GM21576 (cell line): ENCODE measurements around the gene TES.

ENCODE experiments used
- ATAC-seq: cut with Tn5 transposase; IDR thresholded peaks from one replicate; pipeline ENCODE4 v1.9.1; 2021; ENCODE audit warnings: mild to moderate bottlenecking, moderate library complexity; ENCODE audit not compliant: unreplicated experiment

TES gene

GRCh38 chr7:116219288-116219687, 8.9 kb downstream of the TES start:
- no peak for ATAC-seq

DNA sequence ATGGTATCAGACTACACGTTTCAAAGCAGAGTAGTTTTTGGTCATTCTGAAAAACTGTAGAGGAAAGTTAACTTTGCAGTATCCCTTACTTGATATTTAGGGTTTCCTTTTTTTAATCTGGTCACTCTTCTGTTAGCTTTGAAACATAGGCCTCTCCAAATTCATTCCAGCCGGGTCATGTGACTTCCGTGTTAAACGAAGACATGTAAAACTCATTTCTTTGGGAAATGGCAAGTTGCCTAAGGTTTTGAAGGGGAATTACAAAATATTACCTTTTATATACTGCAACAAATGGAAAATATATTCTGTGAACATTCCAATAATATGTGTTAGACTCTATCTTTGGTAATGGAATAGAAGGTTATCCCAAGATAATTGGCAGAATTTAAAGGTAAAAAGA, 9.5 kb downstream of the TES start:
- no peak for ATAC-seq

DNA sequence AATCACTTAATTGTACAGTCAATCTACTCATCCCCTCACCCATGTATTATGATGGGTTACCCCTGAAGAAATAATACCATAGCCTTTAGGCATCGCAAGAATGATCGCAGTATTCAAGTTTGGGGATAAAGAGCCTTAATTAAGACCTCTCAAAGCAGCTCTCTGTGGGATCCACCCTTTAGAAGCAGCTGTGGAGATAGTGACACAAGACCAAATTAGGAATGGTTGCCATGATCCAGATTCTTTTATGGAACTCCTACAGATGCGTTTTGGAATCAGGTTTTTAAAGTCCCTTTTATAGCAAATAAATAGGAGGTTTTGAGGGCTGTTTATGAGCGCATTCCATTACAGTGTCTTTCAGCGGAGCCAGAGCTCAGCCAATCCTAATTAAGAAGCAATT, 12.2 kb downstream of the TES start:
- no peak for ATAC-seq

- peak; percentile 20 for ATAC-seq
Observed at GRCh38 chr7:116223588-116223987, 13.2 kb downstream of the TES start.

GRCh38 chr7:116224492-116225098, 14.3 kb downstream of the TES start:
- ATAC-seq: peak; percentile 41

DNA sequence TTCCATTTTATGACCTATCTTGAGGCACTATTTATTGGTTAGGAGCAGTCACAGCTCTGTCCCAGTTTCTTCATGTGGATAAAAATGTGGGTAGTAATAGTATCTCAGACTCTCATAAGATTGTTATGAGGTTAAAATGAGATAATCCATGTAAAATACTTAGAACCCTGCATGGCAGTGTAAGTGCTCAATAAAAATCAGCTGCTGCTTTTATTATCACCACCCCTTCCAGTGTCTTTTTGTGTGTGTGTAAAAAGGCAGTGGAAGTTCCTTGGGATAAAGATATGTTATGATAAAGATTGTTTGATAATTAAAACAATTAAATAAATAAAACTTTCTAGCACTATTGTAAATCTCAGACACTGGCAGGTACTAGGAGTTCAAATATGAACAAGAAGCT, 15.5 kb downstream of the TES start:
- ATAC-seq: no peak

DNA sequence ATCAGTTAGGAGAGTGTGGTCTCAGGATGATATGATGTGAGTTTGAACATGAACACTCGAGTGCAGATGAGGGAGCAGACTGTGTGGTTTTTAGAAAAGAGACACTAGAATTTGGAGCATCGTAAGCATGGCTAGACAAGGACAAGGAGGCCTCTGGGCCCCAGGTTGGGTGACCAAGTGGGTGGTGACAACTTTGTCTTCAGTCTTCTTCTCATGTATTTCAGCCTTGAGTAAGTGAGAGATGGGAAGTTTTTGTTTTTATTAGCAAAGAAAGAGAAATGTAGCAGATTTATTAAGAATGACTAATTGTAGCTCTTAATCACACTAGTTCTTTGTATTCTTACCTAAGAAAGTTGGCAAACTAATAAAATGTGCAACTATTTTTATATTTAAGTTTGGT, 16.3 kb downstream of the TES start:
- no peak for ATAC-seq

DNA sequence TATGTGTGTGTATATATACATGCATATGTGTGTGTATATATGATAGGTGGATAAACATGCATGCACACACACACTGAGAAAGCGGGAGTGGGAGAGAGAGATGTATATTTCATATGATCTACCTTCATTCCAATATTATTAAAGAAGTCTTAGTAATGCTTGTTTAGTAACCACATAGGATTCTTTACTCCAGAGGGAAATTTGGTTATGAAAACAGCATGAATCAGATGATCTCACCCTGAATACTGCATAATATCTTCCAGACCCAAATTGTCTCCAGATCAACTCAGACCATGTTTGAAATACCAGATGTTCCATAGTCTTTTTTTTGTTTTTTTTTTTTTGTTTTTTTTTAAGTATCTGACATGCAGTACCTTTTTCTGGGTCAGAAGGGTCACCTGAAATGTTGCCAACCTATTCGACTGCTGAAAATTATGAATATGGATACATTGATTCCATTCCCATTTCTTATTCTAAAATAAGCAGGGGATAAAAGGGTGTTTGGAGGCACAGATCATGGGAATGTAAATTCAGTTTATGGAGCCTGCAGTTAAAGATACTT, 17.4 kb downstream of the TES start:
- ATAC-seq: no peak

DNA sequence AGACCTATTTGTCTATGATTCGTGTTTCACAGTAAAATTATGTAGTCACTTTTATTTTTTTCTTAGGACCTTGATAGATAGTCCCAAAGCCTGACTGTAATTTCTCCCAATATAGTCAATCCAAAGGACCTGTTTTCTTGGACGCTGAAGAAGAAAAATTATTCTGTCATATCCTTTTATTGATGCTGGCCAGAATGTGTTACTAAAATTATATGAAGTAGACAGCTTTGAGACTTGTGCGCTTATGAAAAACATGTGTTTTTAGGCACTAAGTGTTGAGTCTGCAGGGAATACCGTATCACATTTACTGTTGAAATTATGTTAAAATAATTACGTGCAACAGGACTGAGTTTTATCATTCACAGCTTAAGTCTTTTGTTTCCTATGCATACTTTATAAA, 17.9 kb downstream of the TES start:
- no peak for ATAC-seq

DNA sequence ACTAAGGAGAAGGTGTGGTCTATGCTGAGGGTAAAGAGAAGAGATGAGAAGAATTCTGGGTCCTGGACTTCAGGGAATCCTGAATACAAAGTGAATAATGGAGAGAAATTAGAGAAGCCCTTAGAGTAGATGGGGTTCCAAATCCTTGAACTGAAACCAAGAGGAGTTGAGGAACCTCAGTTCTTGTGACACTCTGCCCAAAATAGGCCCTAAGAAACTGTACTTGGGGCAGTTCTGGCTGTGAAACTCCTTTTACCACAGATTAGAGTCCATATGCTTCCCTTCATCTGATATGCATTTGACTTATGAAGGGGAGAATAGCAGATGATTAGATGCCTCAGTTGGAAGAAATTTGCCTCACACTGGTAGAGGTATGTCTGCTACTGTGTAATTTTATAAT, 19.0 kb downstream of the TES start:
- ATAC-seq: peak; percentile 52

- no peak for ATAC-seq
Observed at GRCh38 chr7:116230191-116231005, 20.1 kb downstream of the TES start.

GRCh38 chr7:116231543-116231942, 21.2 kb downstream of the TES start:
- no peak for ATAC-seq

DNA sequence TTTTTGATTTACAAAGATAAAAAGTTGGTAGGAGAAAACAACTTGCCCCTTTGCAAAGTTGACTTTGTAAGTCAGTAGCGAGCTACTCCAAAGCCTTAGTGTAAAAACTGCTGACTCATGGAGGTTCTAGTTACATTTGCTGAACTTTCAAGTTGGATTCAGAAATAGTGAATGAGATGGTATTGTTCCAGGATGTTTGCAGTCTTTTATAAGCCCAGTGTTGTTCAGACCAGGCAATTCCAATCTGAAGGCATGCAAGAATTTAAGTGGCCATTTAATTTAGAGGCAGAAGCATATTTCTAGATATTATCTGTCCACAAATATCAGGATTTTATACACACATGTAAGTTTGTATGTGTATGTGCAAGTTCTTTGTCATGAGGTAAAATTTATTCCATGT, 21.6 kb downstream of the TES start:
- ATAC-seq: no peak

DNA sequence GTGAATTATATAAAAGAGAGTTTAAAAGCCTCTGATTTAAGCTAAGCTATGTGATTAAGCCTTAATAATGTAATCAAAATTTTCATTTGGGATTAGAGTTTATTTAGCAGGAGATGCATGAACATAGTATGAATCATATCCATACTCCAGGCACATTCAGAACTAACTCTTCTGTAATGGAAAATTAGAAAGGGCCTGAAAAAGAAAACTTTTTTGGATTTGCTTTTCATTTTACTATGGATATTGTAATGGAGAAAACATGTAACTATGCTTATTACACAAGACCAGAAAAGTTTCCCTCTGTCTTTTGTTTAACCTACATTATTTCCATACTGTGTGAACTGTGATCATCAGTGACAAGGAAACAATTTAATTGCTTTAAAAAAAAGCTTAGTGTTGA, 22.0 kb downstream of the TES start:
- no peak for ATAC-seq

DNA sequence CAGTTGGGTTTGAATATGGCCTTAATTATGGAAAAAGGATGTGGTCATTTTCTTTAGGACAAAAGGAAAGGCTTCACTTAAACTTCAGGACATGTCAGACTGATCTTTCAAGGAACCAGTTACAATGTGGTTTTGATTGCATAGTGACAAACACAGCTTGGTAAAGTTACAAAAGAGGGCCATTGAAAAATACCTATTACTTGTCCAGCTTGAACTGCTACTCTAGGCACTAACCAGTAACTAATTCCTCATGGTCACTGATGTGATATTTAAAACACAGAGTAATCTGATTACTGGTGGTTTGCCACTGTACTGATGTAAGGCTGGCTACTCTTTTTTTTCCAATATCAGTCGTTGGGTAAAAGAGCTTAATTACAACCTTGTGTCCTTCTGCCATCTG, 22.6 kb downstream of the TES start:
- no peak for ATAC-seq

DNA sequence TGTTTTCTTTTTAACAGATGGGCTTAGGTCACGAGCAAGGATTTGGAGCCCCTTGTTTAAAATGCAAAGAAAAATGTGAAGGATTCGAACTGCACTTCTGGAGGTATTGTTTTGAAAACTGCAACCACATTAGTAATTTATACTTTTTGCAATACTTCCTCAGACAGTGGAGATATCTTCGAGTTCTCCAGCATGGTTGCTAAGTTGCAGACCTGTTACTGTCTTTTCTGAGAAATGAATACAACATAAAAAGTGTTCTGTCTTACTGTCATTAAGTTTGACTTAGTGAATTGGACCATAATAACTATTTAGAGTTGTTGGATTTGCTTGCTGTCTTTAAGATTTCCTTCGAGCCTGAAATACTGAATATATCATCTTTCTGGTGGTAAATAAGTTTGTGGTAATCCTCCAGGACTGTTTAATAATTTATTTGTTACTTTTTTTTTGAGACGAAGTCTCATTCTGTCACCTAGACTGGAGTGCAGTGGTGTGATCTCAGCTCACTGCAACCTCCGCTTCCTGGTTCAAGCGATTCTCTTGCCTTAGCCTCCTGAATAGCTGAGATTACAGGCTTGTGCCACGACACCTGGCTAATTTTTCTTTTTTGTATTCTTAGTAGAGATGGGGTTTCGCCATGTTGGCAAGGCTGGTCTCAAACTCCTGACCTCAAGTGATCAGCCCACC, 24.3 kb downstream of the TES start:
- no peak for ATAC-seq

DNA sequence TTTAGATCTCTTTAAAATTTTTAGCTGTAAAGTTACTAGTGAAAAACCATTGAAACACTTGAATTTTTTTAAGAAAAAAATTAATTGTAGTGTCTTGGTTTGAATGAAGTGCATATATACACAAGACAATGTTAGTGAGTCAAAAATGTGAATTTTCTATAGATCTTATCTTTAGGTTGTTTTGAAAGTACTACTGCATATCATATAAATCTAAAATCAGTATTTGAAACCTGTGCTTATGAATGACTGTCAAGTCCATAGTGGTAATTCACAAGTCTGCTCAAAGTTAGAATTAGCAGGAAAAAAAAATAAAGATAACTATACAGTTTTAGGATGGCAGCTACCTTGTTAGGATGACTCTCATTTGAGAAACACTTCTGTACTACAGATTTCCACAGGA, 25.0 kb downstream of the TES start:
- no peak for ATAC-seq

DNA sequence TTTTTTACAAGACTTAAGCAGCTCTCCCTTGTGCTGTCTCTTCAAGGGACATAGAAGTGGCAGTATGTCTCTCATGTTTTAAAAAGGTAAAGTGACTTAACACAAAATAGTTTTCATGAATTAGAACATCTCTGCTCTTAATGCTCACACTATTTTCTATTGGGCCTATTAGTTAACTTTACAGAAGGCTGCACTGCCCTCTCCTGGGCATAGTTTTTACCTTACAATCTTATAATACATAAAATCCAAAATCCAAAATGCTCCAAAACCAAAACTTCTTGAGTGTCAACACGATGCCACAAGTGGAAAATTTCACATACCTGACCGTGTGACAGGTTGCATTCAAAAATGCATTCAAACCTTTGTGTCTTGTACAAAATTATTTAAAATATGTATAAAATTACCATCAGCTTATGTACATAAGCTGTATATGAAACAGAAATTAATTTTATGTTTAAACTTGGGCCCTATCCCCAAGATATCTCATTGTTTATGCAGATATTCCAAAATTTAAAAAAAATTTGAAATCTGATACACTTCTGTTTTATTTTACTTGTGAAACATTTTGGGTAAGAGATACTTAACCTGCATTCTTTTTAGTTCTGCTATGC, 25.8 kb downstream of the TES start:
- peak; percentile 54 for ATAC-seq

DNA sequence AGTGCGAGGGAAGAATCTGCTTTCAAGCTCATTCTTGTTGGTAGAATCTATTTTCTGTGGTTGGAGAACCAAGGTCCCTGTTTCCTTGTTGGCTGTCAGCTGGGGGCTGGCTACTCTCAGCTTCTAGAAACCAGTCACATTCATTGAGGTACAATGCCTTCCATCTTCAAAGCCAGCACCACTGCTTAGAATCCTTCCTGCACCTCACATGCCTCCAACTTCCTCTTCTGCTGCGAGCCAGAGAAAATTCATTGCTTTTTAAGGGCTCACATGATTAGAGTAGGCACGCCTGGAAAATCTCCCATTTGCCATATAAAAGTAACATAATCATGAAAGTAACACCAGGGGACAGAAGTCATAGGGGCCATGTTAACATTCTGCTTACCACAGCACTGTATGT, 28.7 kb downstream of the TES start:
- no peak for ATAC-seq

- ATAC-seq: no peak
Observed at GRCh38 chr7:116239434-116239833, 29.1 kb downstream of the TES start.

GRCh38 chr7:116240024-116240668, 29.8 kb downstream of the TES start:
- no peak for ATAC-seq
